GM21526 (cell line): ENCODE results near the gene RCSD1.
A peak's percentile ranks its signal among the peaks of the same experiment; 100 is the strongest.

Experiments used
- ATAC-seq: cut with Tn5 transposase; IDR thresholded peaks from one replicate; pipeline ENCODE4 v1.9.1; 2021; ENCODE audit warnings: moderate library complexity; ENCODE audit not compliant: unreplicated experiment, low FRiP score

Gene RCSD1

GRCh38 chr1:167663002-167663772 lies 33.2 kb downstream of the RCSD1 start:
- ATAC-seq: peak; percentile 43

- no peak for ATAC-seq
These were observed 35.4 kb downstream of the RCSD1 start for GRCh38 chr1:167665469-167665868.

DNA sequence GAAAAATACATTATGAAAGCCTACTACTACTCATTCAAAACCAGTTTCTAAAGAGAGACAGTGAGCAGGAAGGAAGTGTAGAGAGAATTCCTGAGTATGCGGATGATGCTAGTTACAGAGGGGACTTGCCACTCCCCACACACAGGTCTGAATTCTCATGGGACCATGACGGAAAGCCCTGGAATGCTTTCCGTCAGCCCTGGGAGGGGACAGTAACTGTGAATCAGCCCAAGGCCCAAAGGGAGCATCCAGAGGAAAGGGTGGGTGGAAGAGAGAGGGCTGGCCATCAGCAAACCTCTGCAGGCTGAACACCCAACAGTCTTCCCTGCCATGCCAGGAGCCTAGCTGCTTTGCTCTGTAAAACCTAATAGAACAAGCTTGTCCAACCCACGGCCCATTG lies 36.4 kb downstream of the RCSD1 start:
- ATAC-seq: no peak

GRCh38 chr1:167667536-167667935 lies 37.5 kb downstream of the RCSD1 start:
- ATAC-seq: no peak

DNA sequence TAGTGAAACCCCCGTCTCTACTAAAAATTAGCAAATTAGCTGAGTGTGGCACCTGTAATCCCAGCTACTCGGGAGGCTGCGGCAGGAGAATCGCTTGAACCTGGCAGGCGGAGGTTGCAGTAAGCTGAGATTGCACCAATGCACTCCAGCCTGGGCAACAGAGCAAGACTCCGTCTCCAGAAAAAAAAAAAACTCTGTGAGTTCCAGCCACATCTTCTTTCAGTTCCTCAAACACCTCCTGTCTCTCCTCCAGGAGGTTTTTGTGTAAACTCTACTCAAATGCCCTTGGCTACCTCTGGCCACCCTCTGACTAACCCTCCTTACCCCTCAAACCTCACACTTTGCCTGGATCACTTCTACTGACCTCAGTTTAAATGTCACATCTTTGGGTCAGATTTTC lies 38.1 kb downstream of the RCSD1 start:
- peak; percentile 54 for ATAC-seq

DNA sequence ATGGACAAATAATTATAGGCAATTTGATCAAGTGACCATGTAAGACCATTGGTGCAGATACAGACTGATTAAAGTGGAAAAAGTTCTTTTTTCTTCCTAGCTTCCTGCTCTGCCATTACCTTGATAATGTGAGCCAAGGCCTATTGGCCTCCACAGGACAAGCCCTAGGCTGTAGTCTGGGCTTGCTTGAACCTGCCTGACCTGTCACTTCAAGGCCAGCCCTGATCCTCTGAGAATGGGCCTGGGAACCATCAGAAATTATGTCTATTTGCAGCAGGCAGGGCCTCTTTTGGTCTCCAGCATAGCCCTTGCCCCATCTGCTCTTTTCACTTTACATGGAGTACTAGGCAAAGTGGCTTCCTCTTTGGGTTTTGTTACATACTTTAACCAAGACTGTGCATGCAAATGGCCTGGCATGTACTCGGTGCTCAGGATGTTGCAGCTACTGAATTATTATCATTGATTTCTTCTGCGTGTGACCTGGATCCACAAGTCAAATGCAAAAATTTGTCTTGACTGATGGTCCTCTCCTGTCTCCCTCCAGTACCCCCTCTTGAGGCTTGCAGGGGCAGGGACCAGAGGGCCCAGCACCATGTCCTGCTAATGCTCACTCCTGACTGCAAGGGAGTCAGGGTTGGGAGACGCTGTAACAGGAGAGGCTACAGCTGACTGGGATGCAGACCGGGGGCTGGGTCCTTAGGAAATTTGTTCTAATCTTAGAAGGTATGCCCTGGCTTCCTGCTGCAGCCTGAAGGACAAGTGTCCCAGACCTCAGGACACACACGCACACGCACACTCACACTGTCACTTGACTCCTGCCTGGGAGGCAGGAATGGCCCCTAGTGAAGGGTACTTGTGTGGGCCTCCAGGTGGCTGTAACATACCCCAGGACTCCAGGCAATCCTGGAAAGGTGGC lies 39.4 kb downstream of the RCSD1 start:
- peak; percentile 75 for ATAC-seq

GRCh38 chr1:167670563-167670962 lies 40.5 kb downstream of the RCSD1 start:
- ATAC-seq: no peak

GRCh38 chr1:167671727-167672511 lies 41.9 kb downstream of the RCSD1 start:
- ATAC-seq: no peak

DNA sequence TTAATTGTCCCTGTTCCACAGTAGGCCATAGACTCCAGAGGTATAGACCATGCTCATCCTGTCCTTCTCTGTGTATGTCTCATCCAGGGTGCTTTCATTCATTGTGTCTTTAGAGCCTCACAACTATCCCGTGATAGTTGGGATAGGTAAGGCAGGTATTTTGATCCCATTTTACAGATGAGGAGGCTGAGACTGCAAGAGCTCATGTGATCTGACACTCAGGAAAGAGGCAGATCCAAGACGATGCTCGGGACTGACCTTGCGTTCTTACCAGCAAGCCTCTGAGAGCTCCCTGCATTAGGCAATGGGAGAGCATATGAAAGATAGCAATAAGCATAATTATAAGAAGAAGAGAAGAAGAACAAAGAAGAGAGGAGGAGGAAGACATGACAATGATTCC lies 42.8 kb downstream of the RCSD1 start:
- ATAC-seq: no peak

GRCh38 chr1:167673265-167673664 lies 43.2 kb downstream of the RCSD1 start:
- ATAC-seq: no peak

GRCh38 chr1:167674156-167674555 lies 44.1 kb downstream of the RCSD1 start:
- ATAC-seq: no peak

DNA sequence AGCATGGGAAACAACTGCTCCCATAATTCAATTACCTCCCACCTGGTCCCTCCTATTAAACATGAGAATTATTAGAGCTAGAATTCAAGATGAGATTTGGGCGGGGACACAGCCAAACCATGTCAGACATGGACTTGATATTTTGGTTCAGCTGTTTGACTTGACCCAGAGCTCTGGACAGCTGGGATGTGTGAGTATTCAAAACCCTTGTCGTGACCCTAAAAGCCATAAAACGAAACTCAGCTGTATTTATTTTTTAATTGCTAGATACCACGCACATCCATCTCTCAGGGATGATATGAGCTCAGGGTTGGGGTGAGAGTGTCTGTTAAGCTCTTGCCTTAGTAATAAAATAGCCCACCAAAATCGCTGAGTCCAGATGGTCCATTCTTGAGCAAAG lies 45.4 kb downstream of the RCSD1 start:
- ATAC-seq: no peak

DNA sequence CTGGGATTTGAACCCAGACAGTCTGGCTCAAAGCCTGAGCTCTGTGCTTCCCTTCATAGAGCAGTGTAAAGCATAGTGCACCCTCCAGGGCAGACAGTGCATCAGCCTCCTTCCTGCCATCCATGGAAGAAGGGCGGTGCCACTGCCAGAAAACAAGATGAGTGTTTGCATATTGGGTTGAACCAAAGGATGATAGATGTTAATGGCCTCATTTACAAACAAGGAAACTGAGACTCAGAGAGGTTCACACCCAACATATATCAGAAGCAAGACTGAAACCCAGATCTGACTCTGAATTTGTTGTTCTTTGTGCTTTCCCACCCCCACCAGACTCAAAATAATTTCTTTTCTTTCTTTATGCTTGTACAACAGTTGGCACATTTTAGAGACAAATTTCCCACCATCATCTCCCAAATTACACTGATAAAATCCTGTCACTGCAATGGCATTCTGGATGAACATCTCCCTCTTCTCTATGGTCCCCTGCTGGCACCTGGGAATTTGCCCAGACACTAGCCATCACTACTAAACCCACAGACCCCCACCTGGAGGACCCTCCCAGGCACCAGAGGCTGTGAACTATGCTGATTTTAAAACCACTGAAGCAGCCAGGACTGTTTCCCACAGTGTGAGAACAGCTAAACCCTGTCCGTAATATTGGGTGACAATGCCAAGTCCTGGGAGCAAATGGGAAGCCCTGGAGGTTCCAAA lies 46.3 kb downstream of the RCSD1 start:
- peak; percentile 50 for ATAC-seq

- no peak for ATAC-seq
These were observed 47.1 kb downstream of the RCSD1 start for GRCh38 chr1:167676916-167677848.

- ATAC-seq: no peak
These were observed 48.4 kb downstream of the RCSD1 start for GRCh38 chr1:167678422-167678821.

DNA sequence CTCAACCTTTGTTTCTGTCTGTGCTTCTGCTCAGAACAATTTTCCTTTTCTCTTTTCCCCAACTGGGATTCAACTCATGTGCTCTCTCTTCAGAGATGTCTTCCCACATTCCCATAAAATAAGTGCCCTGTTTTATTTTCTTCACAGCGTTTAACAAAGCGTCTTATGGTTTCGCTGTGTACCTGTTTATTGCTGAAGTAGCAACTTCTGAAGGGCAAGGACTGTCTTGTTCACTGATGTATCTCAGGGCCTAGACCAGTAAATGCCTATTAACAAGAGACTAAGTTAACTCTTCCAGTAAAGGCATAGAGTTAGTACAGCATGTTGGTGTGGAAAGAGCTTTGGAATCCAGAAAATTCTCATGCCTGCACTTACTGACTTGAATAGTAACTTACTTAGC lies 48.8 kb downstream of the RCSD1 start:
- no peak for ATAC-seq

DNA sequence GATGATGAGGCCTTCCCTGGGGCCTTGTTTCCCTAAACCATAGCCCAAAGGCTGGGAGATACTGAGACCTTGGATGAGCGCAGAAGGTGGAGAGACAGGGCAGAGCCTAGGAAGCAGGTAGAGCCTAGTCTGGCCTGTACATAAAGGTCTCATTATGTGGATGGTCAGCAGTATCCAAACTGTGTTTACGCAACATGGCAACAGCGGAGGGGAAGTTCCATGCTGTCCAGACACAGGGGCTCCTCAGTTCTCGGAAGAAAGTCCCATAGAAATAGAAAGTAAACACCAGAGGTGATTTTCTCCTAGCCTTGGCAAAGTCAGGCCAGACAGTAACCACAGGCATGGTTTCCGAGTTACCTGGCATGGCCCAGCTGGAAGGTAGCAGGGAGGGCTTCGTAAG lies 49.7 kb downstream of the RCSD1 start:
- ATAC-seq: no peak

DNA sequence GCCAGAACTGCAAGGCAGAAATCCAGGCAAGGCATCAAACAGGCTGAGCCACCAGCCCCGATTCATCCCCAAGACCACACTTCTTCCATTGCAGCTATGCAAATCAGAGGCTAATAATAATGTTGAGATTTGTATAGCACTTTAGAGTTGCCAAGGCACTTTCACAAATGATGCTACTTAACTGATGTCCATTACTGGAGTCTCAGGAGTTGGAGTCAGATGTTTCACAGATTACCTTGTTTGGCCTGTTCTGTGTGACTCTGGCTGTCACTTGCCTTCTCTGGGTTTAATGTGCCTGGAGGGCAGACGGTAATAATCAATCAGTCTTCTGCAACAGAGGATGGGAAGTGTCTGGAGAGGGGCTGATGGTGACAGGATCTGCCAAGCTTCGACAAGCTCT lies 51.0 kb downstream of the RCSD1 start:
- no peak for ATAC-seq

- no peak for ATAC-seq
These were observed 51.5 kb downstream of the RCSD1 start for GRCh38 chr1:167681451-167682098.
